HG03469 (cell line): ENCODE measurements around the gene GRB14.
"Not testable (repeated sequence)": the region's sequence is repeated elsewhere in the genome, so short reads cannot be mapped to it uniquely, and the experiment has no call there.

Experiments used
- ATAC-seq: cut with Tn5 transposase; IDR thresholded peaks from one replicate; pipeline ENCODE4 v1.9.1; 2021; ENCODE audit warnings: mild to moderate bottlenecking, moderate library complexity, moderate number of reproducible peaks; ENCODE audit not compliant: unreplicated experiment

GRB14 gene

DNA sequence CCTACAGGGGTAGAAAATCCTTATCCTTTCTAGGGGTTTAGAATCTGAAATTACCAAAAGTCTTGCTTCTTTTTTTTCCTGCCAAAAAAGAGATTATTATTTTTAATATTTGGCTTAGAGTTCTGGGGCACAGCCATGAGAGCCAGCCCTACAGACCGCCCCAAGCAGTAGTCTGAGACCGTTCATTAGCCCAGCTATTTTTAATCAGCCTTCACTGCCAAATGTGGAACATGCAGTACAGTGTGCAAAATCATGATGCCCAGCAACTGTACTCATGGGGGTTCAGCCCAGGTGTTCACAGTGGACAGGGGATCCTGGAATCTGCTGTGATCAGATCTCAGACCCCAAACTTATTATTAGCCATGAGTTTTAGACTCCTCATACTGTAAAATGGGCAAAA, 60.4 kb downstream of the GRB14 start:
- no peak for ATAC-seq

DNA sequence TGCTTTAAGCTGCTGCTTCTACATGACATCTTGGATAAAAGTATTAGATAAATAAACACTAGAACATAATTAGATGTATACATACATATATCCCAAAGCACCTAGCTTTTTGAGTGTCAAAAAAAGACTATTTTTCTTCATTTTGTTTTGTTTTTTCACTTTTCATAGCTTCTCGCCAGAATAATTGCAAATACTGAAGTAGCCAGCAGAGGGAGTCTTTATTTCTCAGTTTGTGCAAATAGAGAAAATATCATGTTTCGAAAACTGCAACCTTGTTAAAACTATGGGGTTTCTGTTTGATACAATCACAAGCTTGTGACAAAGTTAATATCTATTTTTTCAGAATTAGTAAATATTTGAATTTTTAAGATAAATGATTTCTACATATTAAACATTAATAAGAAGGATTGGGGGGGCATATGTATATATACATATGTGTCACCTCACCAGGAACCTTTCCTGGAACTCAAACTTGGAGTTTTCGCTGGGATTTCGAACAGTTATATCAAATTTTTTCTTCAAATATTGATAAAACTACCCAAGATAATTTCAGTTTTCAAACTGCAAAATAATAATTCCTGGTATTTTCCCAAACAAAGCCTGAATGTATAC, 61.0 kb downstream of the GRB14 start:
- ATAC-seq = no peak

DNA sequence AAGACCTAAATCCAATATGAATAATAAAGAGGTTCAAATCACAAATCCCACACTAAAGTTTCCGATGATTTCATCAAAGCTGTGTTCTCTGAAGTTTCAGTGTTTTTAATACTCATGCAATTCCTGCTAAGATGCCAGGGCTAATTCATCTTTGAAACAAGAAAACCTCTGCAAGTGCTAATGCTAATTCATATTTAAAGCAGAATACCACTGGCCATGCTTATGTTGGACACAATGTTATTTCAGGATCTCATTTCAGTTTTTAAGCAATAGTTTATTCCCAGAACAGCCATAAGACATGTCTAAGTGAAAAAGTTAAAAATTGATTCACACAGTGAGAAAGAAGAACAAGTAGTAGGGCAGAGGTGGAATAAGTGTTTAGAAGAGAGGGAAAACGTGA, 62.8 kb downstream of the GRB14 start:
- ATAC-seq = no peak

DNA sequence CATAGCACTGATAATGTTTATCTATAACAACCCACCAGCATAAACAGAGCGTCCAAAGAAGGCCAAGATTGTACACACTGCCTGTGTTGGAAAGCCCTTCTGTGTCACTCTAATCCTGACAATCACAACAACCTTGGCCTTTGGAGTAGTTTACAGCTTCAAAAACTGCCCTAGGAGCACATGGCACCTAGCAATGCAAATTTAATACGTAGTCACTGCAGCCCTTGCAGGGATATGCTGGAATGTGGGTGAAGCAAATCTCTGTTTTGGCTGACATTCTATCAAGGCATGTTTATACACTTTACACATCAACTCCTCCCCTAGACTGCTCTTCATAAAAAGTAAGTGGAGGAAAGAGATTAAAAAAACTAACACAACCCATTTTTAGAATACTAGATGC, 66.8 kb downstream of the GRB14 start:
- ATAC-seq = no peak

DNA sequence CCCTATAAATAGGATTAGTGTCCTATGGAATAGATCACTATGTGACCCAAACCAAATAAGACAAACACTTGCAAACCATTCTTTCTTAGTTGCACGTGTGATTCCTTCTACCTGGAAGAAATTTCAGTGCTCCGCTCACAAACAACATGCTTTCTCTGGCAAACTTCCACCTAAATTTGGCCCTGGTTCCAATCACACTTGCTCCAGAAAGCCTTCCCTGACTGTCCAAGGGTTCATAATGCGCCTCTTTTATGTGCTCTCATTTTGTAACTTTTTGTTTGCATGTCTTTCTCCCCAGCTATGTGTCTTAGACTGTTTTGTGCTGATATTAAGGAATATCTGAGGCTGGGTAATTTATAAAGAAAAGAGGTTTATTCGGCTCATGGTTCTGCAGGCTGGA, 69.8 kb downstream of the GRB14 start:
- no peak for ATAC-seq

DNA sequence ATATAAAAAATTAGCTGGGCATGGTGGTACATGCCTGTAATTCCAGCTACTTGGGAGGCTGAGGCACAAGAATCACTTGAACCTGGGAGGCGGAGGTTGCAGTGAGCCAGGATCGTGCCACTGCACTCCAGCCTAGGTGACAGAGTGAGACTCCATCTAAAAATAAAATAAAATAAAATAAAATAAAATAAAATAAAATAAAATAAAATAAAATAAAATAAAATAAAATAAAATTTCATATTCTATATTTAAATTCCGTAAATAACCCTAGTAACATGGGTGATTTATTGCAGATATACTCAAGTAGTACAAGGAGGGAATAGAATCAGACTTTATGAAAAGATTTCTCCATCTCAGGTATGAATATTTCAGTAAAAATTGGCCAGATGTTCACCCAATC, 71.6 kb downstream of the GRB14 start:
- ATAC-seq = not testable (repeated sequence)

DNA sequence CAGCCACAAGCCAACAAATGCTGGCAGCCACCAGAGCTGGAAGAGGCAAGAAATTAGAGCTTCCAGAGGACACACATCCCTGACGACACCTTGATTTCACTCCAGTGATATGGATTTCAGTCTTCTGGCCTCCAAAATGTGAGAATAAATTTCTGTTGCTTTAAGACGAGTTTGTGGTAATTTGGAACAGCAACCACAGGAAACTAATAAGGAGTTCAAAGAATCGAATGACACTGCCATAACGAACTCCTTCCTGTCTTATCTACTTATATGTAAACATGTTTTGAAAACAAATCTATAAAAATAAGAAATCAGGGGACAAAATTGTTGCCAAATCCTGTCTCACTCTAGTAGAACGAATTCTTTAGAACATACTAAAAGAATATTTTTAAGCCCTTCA, 75.8 kb downstream of the GRB14 start:
- no peak for ATAC-seq

DNA sequence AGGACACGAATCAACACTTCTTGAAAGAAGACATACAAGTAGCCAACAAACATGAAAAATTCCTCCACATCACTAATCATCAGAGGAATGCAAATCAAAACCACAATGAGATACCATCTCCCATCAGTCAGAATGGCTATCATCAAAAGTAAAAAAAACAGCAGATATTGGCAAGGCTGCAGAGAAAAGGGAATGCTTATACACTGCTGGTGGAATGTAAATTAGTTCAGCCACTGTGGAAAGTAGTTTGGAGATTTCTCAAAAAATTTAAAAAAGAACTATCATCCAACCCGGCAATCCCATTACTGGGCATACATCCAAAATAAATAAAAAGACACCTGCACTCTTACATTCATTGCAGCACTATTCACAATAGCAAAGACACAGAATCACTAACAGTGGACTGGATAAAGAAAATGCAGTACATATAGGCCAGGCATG, 78.7 kb downstream of the GRB14 start:
- ATAC-seq = no peak

DNA sequence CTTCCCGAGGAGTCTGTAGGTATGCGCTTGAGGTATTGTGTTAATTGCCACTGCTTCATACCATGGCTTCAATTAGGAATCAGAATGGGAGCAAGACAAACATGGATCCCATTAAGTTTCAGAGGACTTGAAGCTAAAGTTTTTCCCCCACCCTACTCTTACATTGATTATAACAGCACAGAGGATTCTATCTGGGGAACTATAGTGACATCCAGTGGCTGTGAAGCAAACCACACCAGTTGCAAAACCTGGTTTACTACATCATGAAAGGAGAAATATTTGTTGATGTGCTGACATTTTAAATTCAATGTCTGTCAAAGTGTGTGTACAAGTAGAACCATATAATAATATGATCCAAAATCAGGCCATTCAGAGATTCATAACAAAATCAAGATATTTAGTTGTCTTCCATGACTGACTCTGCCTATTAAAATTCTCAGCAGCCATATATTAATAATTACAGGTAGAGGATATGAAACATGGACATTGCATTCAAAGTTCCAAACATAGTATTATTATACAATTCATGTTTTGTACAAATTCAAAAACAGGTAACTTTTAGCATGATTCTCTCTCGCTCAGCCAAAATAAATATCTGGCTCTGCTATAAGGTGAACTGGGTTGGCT, 82.9 kb downstream of the GRB14 start:
- ATAC-seq = peak; percentile 88

DNA sequence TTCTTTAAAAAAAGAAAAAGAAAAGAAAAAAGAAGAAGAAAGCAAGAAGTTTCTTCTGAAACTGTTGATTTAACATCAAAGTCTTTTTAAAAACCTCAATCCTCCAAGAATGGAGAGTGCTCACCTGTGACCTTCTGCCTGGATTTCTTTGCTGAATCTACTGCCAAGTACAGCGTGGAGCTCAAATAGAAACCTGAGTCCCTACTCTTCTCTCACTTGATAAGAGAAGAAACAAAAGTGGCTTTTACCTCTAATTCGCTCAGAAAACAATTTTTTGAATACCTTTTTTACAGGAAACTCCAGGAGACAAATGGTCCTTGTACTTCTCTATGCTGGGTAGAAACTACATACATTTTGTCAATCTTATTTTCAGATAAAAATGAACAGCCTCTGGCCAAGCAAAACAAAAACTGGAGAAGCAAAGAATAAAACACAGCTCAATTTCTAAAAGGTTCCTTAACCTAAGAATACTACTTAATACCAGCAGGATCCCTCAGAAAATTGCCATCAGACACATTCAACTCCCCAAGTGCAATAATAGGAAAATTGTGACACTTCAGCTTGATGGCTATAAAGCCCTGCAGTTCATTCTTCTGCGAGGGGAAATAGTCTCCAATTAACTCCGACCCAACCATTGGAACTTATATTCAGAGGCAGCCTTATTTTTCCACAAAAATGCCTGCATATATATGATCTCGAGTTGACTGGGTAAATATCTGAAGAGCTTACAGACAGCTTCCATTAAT, 85.8 kb downstream of the GRB14 start:
- no peak for ATAC-seq

DNA sequence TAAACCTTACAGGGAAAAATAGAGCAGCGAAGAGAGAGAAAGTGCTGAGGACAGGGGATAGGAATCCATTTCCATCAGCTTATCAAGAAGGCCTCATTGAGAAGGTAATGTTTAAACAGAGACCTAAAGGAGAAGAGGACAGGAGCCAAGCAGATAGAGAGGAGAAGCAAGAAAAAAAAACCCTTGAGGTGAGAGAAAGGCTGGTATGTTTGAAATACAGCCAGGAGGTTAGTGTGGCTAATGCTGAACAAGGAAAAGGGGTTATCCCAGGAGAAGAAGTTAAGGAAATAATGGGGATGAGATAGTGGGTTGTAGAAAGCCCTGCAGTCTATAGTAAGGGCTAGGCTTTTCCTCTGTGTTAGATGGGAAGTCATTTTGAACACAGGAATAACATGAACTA, 90.8 kb downstream of the GRB14 start:
- no peak for ATAC-seq

DNA sequence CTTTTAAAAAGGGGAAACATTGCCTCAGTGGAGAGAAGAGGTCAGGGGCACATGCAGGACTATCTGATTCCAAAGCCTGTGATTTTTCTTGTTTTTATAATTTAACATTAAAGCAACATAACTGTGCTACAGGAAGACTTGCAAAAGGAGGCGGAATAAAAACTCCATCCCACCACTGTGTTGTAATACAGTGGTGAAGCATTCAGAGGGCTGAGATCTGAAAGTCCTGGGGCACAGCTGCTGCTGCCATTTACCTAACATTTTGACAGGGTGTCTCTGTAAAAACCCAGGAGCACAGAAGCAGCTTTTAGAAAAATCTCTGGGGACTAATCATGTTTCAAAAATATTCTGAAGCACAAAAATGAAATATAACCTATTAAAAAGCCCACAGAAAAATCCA, 97.6 kb downstream of the GRB14 start:
- ATAC-seq = no peak

DNA sequence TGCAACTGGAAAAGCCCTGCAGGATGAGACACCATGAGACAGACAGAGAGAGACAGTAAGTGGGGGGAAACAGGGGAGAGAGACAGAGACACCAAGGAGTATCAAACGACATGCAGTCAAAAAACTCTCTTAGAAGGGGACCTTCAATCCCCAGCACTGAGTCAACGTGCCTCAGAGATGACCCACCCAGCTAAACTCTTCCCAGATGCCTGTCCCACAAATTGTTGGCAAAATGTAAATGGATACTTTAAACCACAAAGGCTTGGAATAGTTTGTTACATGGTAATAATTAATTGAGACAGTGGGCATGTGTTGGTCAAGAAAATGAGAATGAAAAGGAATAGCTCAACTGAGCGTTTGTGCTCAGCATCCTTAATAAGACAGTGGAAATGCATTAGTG, 98.3 kb downstream of the GRB14 start:
- no peak for ATAC-seq

DNA sequence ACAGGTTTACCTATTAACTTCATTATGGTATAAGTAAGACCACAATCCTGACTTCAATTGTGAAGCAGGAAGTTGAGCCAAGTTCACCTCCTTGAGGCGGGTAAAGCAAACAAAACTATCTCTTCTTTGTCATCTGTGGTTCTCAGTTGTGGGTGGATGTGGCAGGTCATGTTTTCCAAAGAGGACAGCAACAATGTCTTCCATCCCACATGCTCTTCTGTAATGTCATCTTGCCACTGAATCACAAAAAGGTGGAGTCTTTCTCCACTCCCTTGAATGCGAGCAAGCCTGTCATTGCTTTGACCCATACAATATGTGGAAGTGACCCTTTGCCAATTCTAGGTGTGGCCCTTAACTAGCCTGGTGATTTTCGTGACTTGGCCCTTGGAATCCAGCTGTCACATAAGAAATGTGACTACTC, 98.7 kb downstream of the GRB14 start:
- ATAC-seq = no peak

DNA sequence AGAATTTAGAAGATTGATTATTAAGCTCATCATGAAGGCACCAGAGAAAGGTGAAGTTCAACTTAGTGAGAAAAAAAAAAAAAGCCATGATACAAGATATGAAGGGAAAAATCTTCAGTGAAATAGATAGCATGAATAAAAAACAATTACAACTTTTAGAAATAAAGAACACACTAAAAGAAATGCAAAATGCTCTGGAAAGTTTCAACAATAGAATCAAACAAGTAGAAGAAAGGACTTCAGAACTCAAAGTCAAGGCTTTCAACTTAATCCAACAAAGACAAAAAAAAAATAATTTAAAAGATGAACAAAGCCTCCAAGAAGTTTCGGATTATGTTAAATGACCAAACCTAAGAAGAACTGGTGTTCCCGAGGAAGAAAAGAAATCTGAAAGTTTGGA, 105.5 kb downstream of the GRB14 start:
- ATAC-seq = no peak

DNA sequence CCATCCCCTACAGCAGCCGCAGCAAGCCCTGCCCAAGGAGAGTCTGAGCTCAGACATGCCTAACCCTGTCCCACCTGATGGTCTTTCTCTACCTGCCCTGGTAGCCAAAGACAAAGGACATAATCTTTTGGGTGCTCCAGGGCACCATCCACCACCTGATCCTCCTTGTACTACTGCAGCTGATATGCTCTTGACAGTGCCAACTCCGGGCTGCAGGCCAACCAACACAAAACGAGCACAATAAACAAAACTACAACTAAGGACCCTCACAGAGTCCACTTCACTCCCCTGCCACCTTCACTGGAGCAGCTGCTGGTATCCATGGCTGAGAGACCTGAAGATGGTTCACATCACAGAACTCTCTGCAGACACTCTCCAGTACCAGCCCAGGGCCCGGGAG, 106.3 kb downstream of the GRB14 start:
- no peak for ATAC-seq

DNA sequence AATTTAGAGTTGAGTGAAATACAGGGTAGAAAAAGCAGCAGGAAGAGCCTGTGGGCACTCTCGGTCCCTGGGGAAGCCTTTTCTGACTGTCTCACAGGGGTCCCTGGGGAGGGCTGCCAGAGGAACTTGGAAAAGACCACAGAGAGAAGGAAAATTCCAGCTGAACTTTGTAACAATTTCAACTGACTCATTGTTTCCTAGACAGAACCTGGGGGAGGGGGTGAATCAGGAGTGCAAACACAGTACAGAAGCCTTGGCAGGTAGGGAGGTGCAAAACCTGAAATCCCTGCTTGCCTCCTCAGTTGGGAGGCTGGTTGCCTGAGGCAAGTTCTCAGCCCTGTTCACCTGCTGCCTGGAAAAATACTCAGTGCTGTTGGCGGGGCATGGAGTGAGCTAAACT, 106.8 kb downstream of the GRB14 start:
- ATAC-seq = no peak

DNA sequence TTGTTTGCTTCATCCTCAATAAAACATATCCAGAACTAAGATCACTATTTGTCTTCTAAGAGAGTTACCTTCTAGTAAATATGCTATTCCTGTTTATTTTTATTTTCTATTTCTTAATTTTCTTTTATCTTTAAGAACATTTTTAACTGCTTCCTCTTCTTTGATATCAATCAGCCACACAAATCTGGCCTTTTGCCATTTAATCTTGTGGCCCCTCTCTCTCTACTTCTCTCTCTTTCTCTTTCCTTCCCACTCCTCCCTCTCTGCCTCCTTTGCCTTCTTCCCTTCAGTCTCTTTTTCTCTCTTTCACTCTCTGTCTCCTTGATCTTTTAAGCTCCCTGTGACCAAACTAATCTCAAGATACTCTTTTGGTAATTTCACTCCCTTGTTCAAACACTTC, 108.4 kb downstream of the GRB14 start:
- no peak for ATAC-seq

DNA sequence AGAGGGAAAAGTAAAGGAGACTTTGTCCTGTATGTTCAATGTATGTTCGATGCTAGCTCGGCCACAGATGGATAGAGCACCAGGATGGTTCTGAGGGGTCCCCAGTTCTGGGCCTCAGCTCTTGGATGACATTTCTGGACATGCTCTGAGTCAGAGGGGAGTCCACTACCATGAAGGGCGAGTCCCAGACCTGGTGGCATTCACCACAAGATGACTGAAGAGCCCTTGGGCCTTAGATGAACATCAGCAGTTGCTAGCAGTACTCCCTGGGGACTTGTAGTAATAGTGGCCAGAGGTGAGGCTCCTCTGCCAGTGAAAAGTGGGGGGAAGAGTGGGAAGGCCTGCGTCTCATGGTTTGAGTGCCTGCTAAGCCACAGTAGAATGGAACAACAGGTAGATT, 109.5 kb downstream of the GRB14 start:
- no peak for ATAC-seq

DNA sequence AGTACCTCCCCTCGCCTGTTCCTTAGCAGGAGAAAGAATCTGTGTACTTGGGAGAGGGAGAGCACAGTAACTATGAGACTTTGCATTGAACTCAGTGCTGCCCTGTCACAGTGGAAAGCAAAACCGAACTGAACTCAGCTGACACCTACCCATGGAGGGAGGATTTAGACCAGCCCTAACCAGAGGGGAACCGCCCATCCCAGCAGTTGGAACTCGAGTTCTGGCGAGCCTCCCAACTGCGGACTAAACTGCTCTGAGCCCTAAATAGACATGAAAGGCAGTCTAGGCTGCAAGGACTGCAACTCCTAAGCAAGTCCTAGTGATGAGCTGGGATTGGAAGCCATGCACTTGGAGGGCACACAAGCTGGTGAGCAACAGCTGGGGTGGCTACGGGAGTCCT, 110.4 kb downstream of the GRB14 start:
- no peak for ATAC-seq

DNA sequence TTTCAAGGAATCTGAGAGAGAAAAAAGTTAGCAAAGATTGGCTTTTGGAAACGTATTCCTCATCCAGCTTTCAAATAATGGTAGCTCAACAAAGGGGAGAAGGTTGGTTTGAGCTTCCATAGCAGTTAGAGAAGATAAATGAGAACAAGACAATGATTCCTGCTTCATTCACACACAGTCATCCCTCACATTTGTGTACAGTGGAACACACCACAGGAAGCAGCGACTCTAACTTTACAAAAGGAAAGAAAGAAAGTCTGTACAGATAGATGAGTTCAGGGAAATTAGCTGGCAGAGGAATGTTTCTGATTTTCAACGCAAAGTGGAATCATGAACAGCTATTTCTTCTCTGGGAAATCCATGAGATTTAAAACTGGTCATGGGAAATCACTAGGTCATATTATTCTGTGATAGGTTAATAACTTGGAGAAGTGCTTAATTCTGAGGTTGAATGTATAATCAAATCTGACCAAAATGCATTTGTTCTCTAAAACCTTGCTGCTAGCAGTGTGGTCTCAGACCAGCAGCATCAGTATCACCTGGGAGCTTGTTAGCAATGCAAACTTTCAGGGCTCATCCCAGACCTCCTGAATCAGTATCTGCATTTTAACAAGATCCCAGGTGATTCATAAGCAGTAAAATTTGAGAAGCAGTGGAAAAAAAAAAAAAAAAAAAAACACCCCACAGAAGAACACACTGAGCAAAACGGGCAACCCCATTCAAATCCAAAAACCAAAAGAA, 112.0 kb downstream of the GRB14 start:
- ATAC-seq = no peak

DNA sequence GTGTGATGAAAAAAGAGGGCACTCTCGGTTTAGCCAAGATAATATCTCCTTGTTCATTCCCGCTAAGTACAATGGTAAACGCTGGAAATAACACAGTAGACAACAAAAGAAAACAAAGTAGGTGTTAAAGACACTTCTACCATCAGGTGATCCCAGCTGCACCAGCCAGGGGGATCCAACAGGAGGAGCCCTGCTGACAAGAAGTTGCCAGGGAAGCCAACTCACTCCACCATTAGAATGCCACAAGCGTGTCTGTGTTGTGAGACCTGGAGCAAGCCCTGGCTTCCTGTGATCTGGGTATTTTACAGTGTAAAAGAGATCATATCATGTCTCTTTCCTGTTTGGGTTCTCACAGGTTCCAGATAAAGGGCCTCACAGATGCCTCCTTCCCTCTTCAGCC, 117.0 kb downstream of the GRB14 start:
- ATAC-seq = no peak
